Stomach smooth muscle (tissue), 2 donors: ENCODE data around the gene CMTM8.

Experiments used
- H3K27ac ChIP-seq: one replicate; pipeline ENCODE4 v1.7.0; 2013; ENCODE audit warnings: mild to moderate bottlenecking, low read length, inconsistent platforms
- H3K27me3 ChIP-seq, 2 donors: one replicate each; pipeline ENCODE4 v1.7.0; 2013; ENCODE audit warnings: low read length in 2 of 2; ENCODE audit not compliant: insufficient read depth in 2 of 2, control insufficient read depth in 1 of 2
- H3K36me3 ChIP-seq, 2 donors: one replicate each; pipeline ENCODE4 v1.7.0; 2013; ENCODE audit warnings: low read length in 2 of 2; ENCODE audit not compliant: control insufficient read depth in 2 of 2, insufficient read depth in 2 of 2
- H3K4me1 ChIP-seq: one replicate; pipeline ENCODE4 v1.7.0; 2013; ENCODE audit warnings: low read length; ENCODE audit not compliant: control insufficient read depth, insufficient read depth
- H3K4me3 ChIP-seq, 2 donors: one replicate each; pipeline ENCODE4 v1.7.0; 2013; ENCODE audit warnings: low read length in 2 of 2
- H3K9ac ChIP-seq, 2 donors: one replicate each; pipeline ENCODE4 v1.7.0; 2013; ENCODE audit warnings: low read length in 2 of 2, mild to moderate bottlenecking in 1 of 2
- H3K9me3 ChIP-seq, 2 donors: one replicate each; pipeline ENCODE4 v1.7.0; 2013; ENCODE audit warnings: low read length in 2 of 2; ENCODE audit not compliant: control insufficient read depth in 2 of 2
- donor health status: healthy.
- donor health status: Pancreatic carcinoma.

CMTM8 gene

GRCh38 chr3:32359766-32360492 is 121.4 kb downstream of the CMTM8 start:
- H3K4me3 ChIP-seq: no peak overlapping the region
- no peaks in the 10 kb centered on the region for H3K9me3 ChIP-seq
- peaks cover 0 to 3% of the 10 kb centered on the region in 2 donors for H3K27me3 ChIP-seq
- no peaks in the 10 kb centered on the region for H3K4me1 ChIP-seq
- no peak overlapping the region for H3K27ac ChIP-seq
- H3K9ac ChIP-seq: no peak overlapping the region
- no peaks in the 10 kb centered on the region for H3K36me3 ChIP-seq

GRCh38 chr3:32360493-32360827 is 122.0 kb downstream of the CMTM8 start:
- Histone ChIP-seq H3K9ac (no peak overlapping the region), H3K4me3 (no peak overlapping the region), H3K36me3 (no peaks in the 10 kb centered on the region), H3K27me3 (peaks cover 0 to 4% of the 10 kb centered on the region in 2 donors), H3K27ac (no peak overlapping the region), H3K9me3 (no peaks in the 10 kb centered on the region), H3K4me1 (no peaks in the 10 kb centered on the region)

- no peaks in the 10 kb centered on the region for H3K36me3 ChIP-seq
- no peaks in the 10 kb centered on the region for H3K4me1 ChIP-seq
- no peak overlapping the region for H3K27ac ChIP-seq
- no peak overlapping the region for H3K4me3 ChIP-seq
- no peak overlapping the region for H3K9ac ChIP-seq
- H3K27me3 ChIP-seq: peaks cover 0 to 6% of the 10 kb centered on the region in 2 donors
- no peaks in the 10 kb centered on the region for H3K9me3 ChIP-seq
These were observed 128.3 kb downstream of the CMTM8 start for GRCh38 chr3:32366638-32367397.

GRCh38 chr3:32367442-32367841 is 129.0 kb downstream of the CMTM8 start:
- no peak overlapping the region for H3K9ac ChIP-seq
- peaks cover 0 to 6% of the 10 kb centered on the region in 2 donors for H3K27me3 ChIP-seq
- H3K4me1 ChIP-seq: no peaks in the 10 kb centered on the region
- no peaks in the 10 kb centered on the region for H3K36me3 ChIP-seq
- no peaks in the 10 kb centered on the region for H3K9me3 ChIP-seq
- no peak overlapping the region for H3K27ac ChIP-seq
- H3K4me3 ChIP-seq: no peak overlapping the region

GRCh38 chr3:32371461-32372212 is 133.2 kb downstream of the CMTM8 start:
- no peaks in the 10 kb centered on the region for H3K36me3 ChIP-seq
- no peak overlapping the region for H3K27ac ChIP-seq
- no peak overlapping the region for H3K4me3 ChIP-seq
- H3K4me1 ChIP-seq: no peaks in the 10 kb centered on the region
- H3K9me3 ChIP-seq: no peaks in the 10 kb centered on the region
- H3K27me3 ChIP-seq: peaks cover 0 to 2% of the 10 kb centered on the region in 2 donors
- H3K9ac ChIP-seq: no peak overlapping the region

GRCh38 chr3:32372213-32372490 is 133.7 kb downstream of the CMTM8 start:
- H3K9ac ChIP-seq: no peak overlapping the region

GRCh38 chr3:32373276-32373675 is 134.8 kb downstream of the CMTM8 start:
- H3K9me3 ChIP-seq: no peaks in the 10 kb centered on the region
- no peak overlapping the region for H3K9ac ChIP-seq
- H3K36me3 ChIP-seq: no peaks in the 10 kb centered on the region
- no peaks in the 10 kb centered on the region for H3K27me3 ChIP-seq
- H3K4me3 ChIP-seq: no peak overlapping the region
- no peaks in the 10 kb centered on the region for H3K4me1 ChIP-seq
- H3K27ac ChIP-seq: no peak overlapping the region

More at GRCh38 chr3:32372213-32372490, 133.7 kb downstream of the CMTM8 start:
- H3K4me3 ChIP-seq: no peak overlapping the region
- no peak overlapping the region for H3K27ac ChIP-seq
- peaks cover 0 to 1% of the 10 kb centered on the region in 2 donors for H3K27me3 ChIP-seq
- H3K9me3 ChIP-seq: no peaks in the 10 kb centered on the region
- no peaks in the 10 kb centered on the region for H3K36me3 ChIP-seq
- no peaks in the 10 kb centered on the region for H3K4me1 ChIP-seq

GRCh38 chr3:32373844-32374243 is 135.4 kb downstream of the CMTM8 start:
- Histone ChIP-seq H3K4me1 (no peaks in the 10 kb centered on the region), H3K9ac (no peak overlapping the region), H3K4me3 (no peak overlapping the region), H3K36me3 (no peaks in the 10 kb centered on the region), H3K27ac (no peak overlapping the region), H3K9me3 (no peaks in the 10 kb centered on the region), H3K27me3 (no peaks in the 10 kb centered on the region)

- Histone ChIP-seq H3K27ac (no peak overlapping the region), H3K9ac (no peak overlapping the region), H3K4me3 (no peak overlapping the region), H3K9me3 (no peaks in the 10 kb centered on the region), H3K4me1 (no peaks in the 10 kb centered on the region), H3K27me3 (no peaks in the 10 kb centered on the region), H3K36me3 (no peaks in the 10 kb centered on the region)
These were observed 136.5 kb downstream of the CMTM8 start for GRCh38 chr3:32374788-32375595.

GRCh38 chr3:32375596-32375930 is 137.1 kb downstream of the CMTM8 start:
- Histone ChIP-seq H3K4me3 (no peak overlapping the region), H3K9me3 (no peaks in the 10 kb centered on the region), H3K9ac (no peak overlapping the region), H3K27ac (no peak overlapping the region), H3K4me1 (no peaks in the 10 kb centered on the region), H3K36me3 (no peaks in the 10 kb centered on the region), H3K27me3 (no peaks in the 10 kb centered on the region)
